ENCODE measurements around the gene BORCS6. TPM values are rescaled to one million over a fixed set of nuclear protein-coding genes. Genes with fewer than 3 reads are reported as not detected.
A peak's percentile ranks its signal among the peaks of the same experiment; 100 is the strongest.

BORCS6 gene
- total RNA-seq, result 10 to 100 TPM; 10.2 to 15.6 (median 11.6) TPM
- total RNA-seq (2013), result 19.4 TPM

- TF ChIP-seq, protein P1, sequence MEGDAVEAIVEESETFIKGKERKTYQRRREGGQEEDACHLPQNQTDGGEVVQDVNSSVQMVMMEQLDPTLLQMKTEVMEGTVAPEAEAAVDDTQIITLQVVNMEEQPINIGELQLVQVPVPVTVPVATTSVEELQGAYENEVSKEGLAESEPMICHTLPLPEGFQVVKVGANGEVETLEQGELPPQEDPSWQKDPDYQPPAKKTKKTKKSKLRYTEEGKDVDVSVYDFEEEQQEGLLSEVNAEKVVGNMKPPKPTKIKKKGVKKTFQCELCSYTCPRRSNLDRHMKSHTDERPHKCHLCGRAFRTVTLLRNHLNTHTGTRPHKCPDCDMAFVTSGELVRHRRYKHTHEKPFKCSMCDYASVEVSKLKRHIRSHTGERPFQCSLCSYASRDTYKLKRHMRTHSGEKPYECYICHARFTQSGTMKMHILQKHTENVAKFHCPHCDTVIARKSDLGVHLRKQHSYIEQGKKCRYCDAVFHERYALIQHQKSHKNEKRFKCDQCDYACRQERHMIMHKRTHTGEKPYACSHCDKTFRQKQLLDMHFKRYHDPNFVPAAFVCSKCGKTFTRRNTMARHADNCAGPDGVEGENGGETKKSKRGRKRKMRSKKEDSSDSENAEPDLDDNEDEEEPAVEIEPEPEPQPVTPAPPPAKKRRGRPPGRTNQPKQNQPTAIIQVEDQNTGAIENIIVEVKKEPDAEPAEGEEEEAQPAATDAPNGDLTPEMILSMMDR (IDR thresholded peaks at IDR 0.05), result no peak
- no peaks in the 10 kb centered on the region for H3K36me3 Mint-ChIP-seq
- peaks cover 57% of the 10 kb centered on the region for H3K4me1 ChIP-seq (ENCODE audit: control insufficient read depth, insufficient read depth, low read length)
- H3K27ac ChIP-seq (ENCODE audit: low read length), result peak within 1 kb of the TSS; percentile 86
- H3K27me3 Mint-ChIP-seq (ENCODE audit: low read depth in 2 of 2), result no peaks in the 10 kb centered on the region
- WGBS (ENCODE audit: insufficient coverage), result under 1% methylated on average over 70 of the region's 70 CpGs
- intact Hi-C loops (cut with micrococcal nuclease), result loop anchor here (1.0 kb wide), 1 partner anchor 105 kb away; the partner anchor contains the start of gene SLC25A35
- H3K4me1 Mint-ChIP-seq, result peaks cover 13% of the 10 kb centered on the region in 2 donors
- no peaks in the 10 kb centered on the region for H3K9me3 ChIP-seq (ENCODE audit: control insufficient read depth, insufficient read depth, low read length)
- H3K4me3 Mint-ChIP-seq, result no peak within 1 kb of the TSS
- no peak within 1 kb of the TSS for H3K27ac Mint-ChIP-seq
- no peaks in the 10 kb centered on the region for H3K27me3 ChIP-seq (ENCODE audit: control insufficient read depth, insufficient read depth, low read length)
- H3K4me3 ChIP-seq (ENCODE audit: low read length), result peak within 1 kb of the TSS; percentile 67
- H3K36me3 ChIP-seq (ENCODE audit: control insufficient read depth, insufficient read depth, low read length), result no peaks in the 10 kb centered on the region
- DNase-seq (peak; percentile 91 to 98), ATAC-seq (peak; percentile 67 to 88 (median 75))
- no peaks in the 10 kb centered on the region for H3K9me3 Mint-ChIP-seq
Observed at GRCh38 chr17:8189711-8190477, at the start of gene BORCS6. BORCS6 (minus strand) TSS chr17:8190180; CDS start chr17:8190140, 40 bp downstream.

DNA sequence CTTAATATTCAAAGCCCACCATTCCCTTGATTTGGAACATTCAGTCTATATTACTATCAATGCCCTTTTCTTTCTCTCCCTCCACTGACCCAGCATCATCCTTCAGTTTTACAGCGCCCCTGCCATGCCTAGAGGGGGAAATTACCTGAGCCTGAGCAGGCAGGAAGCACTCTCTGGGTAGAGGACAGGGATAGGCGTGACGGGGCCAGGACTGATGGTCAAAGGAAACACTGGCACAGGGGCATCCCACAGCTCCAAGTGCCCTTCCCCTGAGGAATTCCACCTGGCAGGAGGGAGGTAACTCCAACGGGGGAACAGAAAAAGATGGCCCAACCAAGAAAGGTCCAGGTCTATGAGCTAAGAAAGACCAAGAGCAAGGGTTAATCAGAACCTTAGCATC is 47.9 kb upstream of the BORCS6 start:
- no peak for DNase-seq
- H3K36me3 Mint-ChIP-seq, result peaks cover 17% of the 10 kb centered on the region
- ATAC-seq, result no peak
- TF ChIP-seq, protein P1 (IDR thresholded peaks at IDR 0.05), result no peak
- no peak overlapping the region for H3K4me3 ChIP-seq (ENCODE audit: low read length)
- peaks cover 0 to 24% of the 10 kb centered on the region in 2 donors for H3K4me1 Mint-ChIP-seq
- peak overlapping the region in 1 of 2 donors; percentile 13 for H3K27ac Mint-ChIP-seq
- H3K36me3 ChIP-seq (ENCODE audit: control insufficient read depth, insufficient read depth, low read length), result peaks cover 79% of the 10 kb centered on the region
- H3K27ac ChIP-seq (ENCODE audit: low read length), result no peak overlapping the region
- intact Hi-C loops (cut with micrococcal nuclease), result no loop called here
- no peaks in the 10 kb centered on the region for H3K9me3 Mint-ChIP-seq
- H3K27me3 ChIP-seq (ENCODE audit: control insufficient read depth, insufficient read depth, low read length), result no peaks in the 10 kb centered on the region
- H3K4me1 ChIP-seq (ENCODE audit: control insufficient read depth, insufficient read depth, low read length), result no peaks in the 10 kb centered on the region
- no peaks in the 10 kb centered on the region for H3K27me3 Mint-ChIP-seq (ENCODE audit: low read depth in 2 of 2)
- WGBS (ENCODE audit: insufficient coverage), result 95% methylated on average over 4 of the region's 4 CpGs
- no peak overlapping the region for H3K4me3 Mint-ChIP-seq
- H3K9me3 ChIP-seq (ENCODE audit: control insufficient read depth, insufficient read depth, low read length), result no peaks in the 10 kb centered on the region

GRCh38 chr17:8237175-8237574 is 47.2 kb upstream of the BORCS6 start:
- H3K27me3 Mint-ChIP-seq (ENCODE audit: low read depth in 2 of 2), result no peaks in the 10 kb centered on the region
- intact Hi-C loops (cut with micrococcal nuclease), result no loop called here
- Histone ChIP-seq H3K4me3 (ENCODE audit: low read length) (no peak overlapping the region), H3K4me1 (ENCODE audit: control insufficient read depth, insufficient read depth, low read length) (no peaks in the 10 kb centered on the region), H3K27ac (ENCODE audit: low read length) (no peak overlapping the region), H3K36me3 (ENCODE audit: control insufficient read depth, insufficient read depth, low read length) (peaks cover 84% of the 10 kb centered on the region), H3K9me3 (ENCODE audit: control insufficient read depth, insufficient read depth, low read length) (no peaks in the 10 kb centered on the region), H3K27me3 (ENCODE audit: control insufficient read depth, insufficient read depth, low read length) (no peaks in the 10 kb centered on the region)
- no peaks in the 10 kb centered on the region for H3K9me3 Mint-ChIP-seq
- TF ChIP-seq, protein P1 (IDR thresholded peaks at IDR 0.05), result no peak
- WGBS (ENCODE audit: insufficient coverage), result 95% methylated on average over 7 of the region's 7 CpGs
- H3K4me3 Mint-ChIP-seq, result no peak overlapping the region
- H3K27ac Mint-ChIP-seq, result no peak overlapping the region
- ATAC-seq (no peak), DNase-seq (no peak)
- peaks cover 15% of the 10 kb centered on the region for H3K36me3 Mint-ChIP-seq
- peaks cover 0 to 19% of the 10 kb centered on the region in 2 donors for H3K4me1 Mint-ChIP-seq

Data from natural killer cell (primary cell).